Fibroblast of pulmonary artery (primary cell): ENCODE data around the gene RASGRP4.

ENCODE experiments used
- DNase-seq: peaks from one replicate; pipeline ENCODE4 v3.0.0-alpha.2; 2010; ENCODE audit warnings: low read depth
- H3K4me3 ChIP-seq: replicated peaks from 2 replicates; pipeline ENCODE4 v1.5.1; 2011; ENCODE audit warnings: low read depth, mild to moderate bottlenecking, control low read depth, low read length, moderate library complexity
- CTCF ChIP-seq: IDR thresholded peaks from 2 replicates; pipeline ENCODE4 v1.5.1; 2011; ENCODE audit warnings: mild to moderate bottlenecking, control low read depth, low read length, inconsistent platforms; ENCODE audit errors: missing control alignments

Gene RASGRP4

GRCh38 chr19:38385057-38385803 is 40.8 kb downstream of the RASGRP4 start:
- H3K4me3 ChIP-seq: no peak overlapping the region
- TF ChIP-seq CTCF: no peak
- no peak for DNase-seq

GRCh38 chr19:38384209-38385027 is 41.6 kb downstream of the RASGRP4 start:
- no peak for DNase-seq
- TF ChIP-seq CTCF: peak; percentile 48

GRCh38 chr19:38383743-38384142 is 42.3 kb downstream of the RASGRP4 start:
- no peak for DNase-seq
- no peak for TF ChIP-seq CTCF

More at GRCh38 chr19:38384209-38385027, 41.6 kb downstream of the RASGRP4 start:
- H3K4me3 ChIP-seq: no peak overlapping the region

GRCh38 chr19:38383184-38383583 is 42.8 kb downstream of the RASGRP4 start:
- no peak for DNase-seq
- no peak overlapping the region for H3K4me3 ChIP-seq
- no peak for TF ChIP-seq CTCF

More at GRCh38 chr19:38383743-38384142, 42.3 kb downstream of the RASGRP4 start:
- H3K4me3 ChIP-seq: no peak overlapping the region

GRCh38 chr19:38381138-38381537 is 44.9 kb downstream of the RASGRP4 start:
- TF ChIP-seq CTCF: no peak
- DNase-seq: no peak
- no peak overlapping the region for H3K4me3 ChIP-seq

GRCh38 chr19:38378866-38379265 is 47.2 kb downstream of the RASGRP4 start:
- no peak for TF ChIP-seq CTCF
- no peak overlapping the region for H3K4me3 ChIP-seq
- DNase-seq: no peak
